Retinal pigment epithelial cell (primary cell): ENCODE results near the gene TF.

Source experiments
- DNase-seq: peaks from one replicate; pipeline ENCODE4 v3.0.0-alpha.2; 2010; ENCODE audit warnings: low read depth
- H3K4me3 ChIP-seq: 2 replicates; pipeline ENCODE4 v1.5.1; 2011; ENCODE audit warnings: mild to moderate bottlenecking, low read length, control low read depth, moderate library complexity
- TF ChIP-seq, protein P1 (sequence below): conservative IDR thresholded peaks from 2 replicates; pipeline ENCODE4 v1.5.1; 2011; ENCODE audit warnings: low read depth, low read length, control low read depth, inconsistent platforms

TF gene

DNA sequence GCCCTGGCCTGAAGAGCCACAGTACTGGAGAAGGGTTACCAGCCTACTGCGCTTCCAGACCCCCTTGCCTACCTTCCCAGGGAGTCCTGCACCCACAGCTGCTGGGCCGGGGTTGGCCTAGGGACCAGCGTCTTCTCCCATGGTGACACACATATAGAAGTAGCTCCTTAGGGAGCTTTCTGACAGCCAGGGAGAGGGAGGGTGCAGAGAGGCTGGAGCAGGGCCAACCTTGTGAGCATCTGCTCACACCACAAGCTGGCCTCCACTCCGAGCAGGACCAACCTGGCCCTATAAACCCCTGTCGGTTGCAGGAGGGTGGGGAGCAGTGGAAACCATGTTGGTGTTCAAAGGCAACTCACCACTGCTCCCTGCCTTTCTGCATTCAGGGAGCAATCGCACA is 94.6 kb downstream of the TF start:
- no peak overlapping the region for H3K4me3 ChIP-seq
- DNase-seq: no peak
- TF ChIP-seq, protein P1, sequence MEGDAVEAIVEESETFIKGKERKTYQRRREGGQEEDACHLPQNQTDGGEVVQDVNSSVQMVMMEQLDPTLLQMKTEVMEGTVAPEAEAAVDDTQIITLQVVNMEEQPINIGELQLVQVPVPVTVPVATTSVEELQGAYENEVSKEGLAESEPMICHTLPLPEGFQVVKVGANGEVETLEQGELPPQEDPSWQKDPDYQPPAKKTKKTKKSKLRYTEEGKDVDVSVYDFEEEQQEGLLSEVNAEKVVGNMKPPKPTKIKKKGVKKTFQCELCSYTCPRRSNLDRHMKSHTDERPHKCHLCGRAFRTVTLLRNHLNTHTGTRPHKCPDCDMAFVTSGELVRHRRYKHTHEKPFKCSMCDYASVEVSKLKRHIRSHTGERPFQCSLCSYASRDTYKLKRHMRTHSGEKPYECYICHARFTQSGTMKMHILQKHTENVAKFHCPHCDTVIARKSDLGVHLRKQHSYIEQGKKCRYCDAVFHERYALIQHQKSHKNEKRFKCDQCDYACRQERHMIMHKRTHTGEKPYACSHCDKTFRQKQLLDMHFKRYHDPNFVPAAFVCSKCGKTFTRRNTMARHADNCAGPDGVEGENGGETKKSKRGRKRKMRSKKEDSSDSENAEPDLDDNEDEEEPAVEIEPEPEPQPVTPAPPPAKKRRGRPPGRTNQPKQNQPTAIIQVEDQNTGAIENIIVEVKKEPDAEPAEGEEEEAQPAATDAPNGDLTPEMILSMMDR: no peak

DNA sequence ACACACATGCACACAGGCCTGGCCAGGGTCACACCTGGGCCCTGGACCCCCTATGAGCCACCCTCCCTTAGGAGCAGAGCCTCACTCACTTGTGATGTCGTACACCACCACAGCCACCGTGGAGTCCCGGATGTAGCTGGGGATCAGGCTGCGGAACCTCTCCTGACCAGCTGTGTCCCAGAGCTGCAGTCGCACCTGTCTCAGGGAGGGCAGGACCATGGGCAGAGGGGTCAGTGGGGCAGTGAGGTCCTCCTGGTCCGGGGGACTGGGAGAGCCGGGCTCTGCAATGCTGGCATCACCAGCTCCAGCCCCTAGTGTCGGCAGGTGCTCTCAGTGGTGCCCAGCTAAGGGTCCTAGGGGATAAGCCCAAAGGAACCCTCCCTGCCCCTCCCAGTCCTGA is 95.0 kb downstream of the TF start:
- H3K4me3 ChIP-seq: no peak overlapping the region
- no peak for DNase-seq
- TF ChIP-seq, protein P1: no peak

- no peak for DNase-seq
- no peak overlapping the region for H3K4me3 ChIP-seq
- TF ChIP-seq, protein P1: no peak
Measured at GRCh38 chr3:133842158-133842557, 96.0 kb downstream of the TF start.

- DNase-seq: no peak
- H3K4me3 ChIP-seq: no peak overlapping the region
- TF ChIP-seq, protein P1: no peak
Measured at GRCh38 chr3:133843634-133844033, 97.4 kb downstream of the TF start.

DNA sequence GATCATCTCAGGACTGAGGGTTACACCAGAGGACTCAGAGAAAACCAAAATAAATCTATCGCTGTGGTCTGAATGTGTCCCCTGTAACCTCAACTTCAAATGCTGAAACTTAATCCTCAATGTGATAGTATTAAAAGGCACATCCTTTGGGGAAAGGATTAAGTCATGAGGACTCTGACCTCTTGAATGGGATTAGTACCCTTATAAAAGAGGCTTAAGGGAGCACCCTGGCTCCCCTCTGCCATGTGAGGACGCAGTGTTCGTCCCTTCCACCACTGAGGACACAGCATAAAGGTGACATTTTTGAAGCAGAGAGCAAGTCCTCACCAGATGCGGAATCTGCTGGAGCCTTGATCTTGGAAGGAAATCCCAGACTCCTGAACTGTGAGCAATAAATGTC is 98.9 kb downstream of the TF start:
- DNase-seq: no peak
- TF ChIP-seq, protein P1: no peak
- H3K4me3 ChIP-seq: no peak overlapping the region
